GM19240 (cell line): Measurements from ENCODE around the gene ZNF248.

ENCODE experiments used
- DNase-seq: peaks from one replicate; pipeline ENCODE4 v3.0.0; 2011; ENCODE audit warnings: low spot score; ENCODE audit not compliant: insufficient read length

Gene ZNF248

GRCh38 chr10:37826806-37827205 is 30.6 kb downstream of the ZNF248 start:
- no peak for DNase-seq

GRCh38 chr10:37821237-37821636 is 36.2 kb downstream of the ZNF248 start:
- DNase-seq, result no peak

- no peak for DNase-seq
Observed at GRCh38 chr10:37819797-37820196, 37.6 kb downstream of the ZNF248 start.

- DNase-seq, result no peak
Observed at GRCh38 chr10:37816290-37816689, 41.1 kb downstream of the ZNF248 start.

- DNase-seq, result no peak
Observed at GRCh38 chr10:37813763-37814162, 43.6 kb downstream of the ZNF248 start.

- DNase-seq, result no peak
Observed at GRCh38 chr10:37812290-37812689, 45.1 kb downstream of the ZNF248 start.

- DNase-seq, result no peak
Observed at GRCh38 chr10:37803269-37803668, 54.1 kb downstream of the ZNF248 start.

- DNase-seq, result no peak
Observed at GRCh38 chr10:37801557-37801956, 55.9 kb downstream of the ZNF248 start.

GRCh38 chr10:37794305-37794976 is 63.0 kb downstream of the ZNF248 start:
- DNase-seq, result no peak

GRCh38 chr10:37789590-37789989 is 67.8 kb downstream of the ZNF248 start:
- DNase-seq, result no peak

GRCh38 chr10:37784678-37785077 is 72.7 kb downstream of the ZNF248 start:
- DNase-seq, result no peak

- no peak for DNase-seq
Observed at GRCh38 chr10:37780536-37780935, 76.9 kb downstream of the ZNF248 start.

GRCh38 chr10:37777056-37777455 is 80.4 kb downstream of the ZNF248 start:
- DNase-seq, result no peak

- no peak for DNase-seq
Observed at GRCh38 chr10:37775612-37776011, 81.8 kb downstream of the ZNF248 start.

GRCh38 chr10:37774351-37774750 is 83.1 kb downstream of the ZNF248 start:
- DNase-seq, result no peak

GRCh38 chr10:37765216-37765615 is 92.2 kb downstream of the ZNF248 start:
- DNase-seq, result no peak

GRCh38 chr10:37763132-37763531 is 94.3 kb downstream of the ZNF248 start:
- no peak for DNase-seq

GRCh38 chr10:37762287-37762686 is 95.1 kb downstream of the ZNF248 start:
- no peak for DNase-seq

GRCh38 chr10:37760817-37761216 is 96.6 kb downstream of the ZNF248 start:
- DNase-seq, result no peak

- no peak for DNase-seq
Observed at GRCh38 chr10:37758074-37758473, 99.3 kb downstream of the ZNF248 start.

- DNase-seq, result no peak
Observed at GRCh38 chr10:37754538-37755323, 102.7 kb downstream of the ZNF248 start.

GRCh38 chr10:37752334-37752875 is 105.0 kb downstream of the ZNF248 start:
- no peak for DNase-seq

- DNase-seq, result no peak
Observed at GRCh38 chr10:37748170-37748569, 109.2 kb downstream of the ZNF248 start.
